Activated CD8-positive, alpha-beta T cell treated with anti-CD3 and anti-CD28 coated beads, Interleukin-2, amount 10 ng/mL, durations not matched to agents 7 days and 5 days (primary cell): Measurements from ENCODE around the gene NUBPL. TPM values are rescaled to one million over a fixed set of nuclear protein-coding genes. Genes with fewer than 3 reads are reported as not detected.
"Not testable (repeated sequence)": the region's sequence is repeated elsewhere in the genome, so short reads cannot be mapped to it uniquely, and the experiment has no call there.

Experiments
- ATAC-seq: fragments of 150-1000 bp; cut with Tn5 transposase; one replicate; pipeline ENCODE4 v1.10.0; 2021; ENCODE audit warnings: moderate library complexity
- CTCF ChIA-PET: fragments of 350-600 bp; sonication (Branson Sonifier 250); formaldehyde crosslinking; loops from one replicate; lab custom pipeline; 2021; ENCODE audit warnings: antibody characterized with exemption; lab: Charles Lee
- POLR2A ChIA-PET: fragments of 350-600 bp; sonication (Branson Sonifier 250); formaldehyde crosslinking; loops from one replicate; lab custom pipeline; 2021; ENCODE audit warnings: antibody characterized with exemption; lab: Charles Lee
- DNase-seq: peaks from one replicate; pipeline ENCODE4 v3.0.0-alpha.2; 2020
- H3K27ac Mint-ChIP-seq: one replicate; pipeline ENCODE4 v1.8.0; 2021; ENCODE audit warnings: mild to moderate bottlenecking, mixed read lengths
- H3K27me3 Mint-ChIP-seq: one replicate; pipeline ENCODE4 v1.8.0; 2021; ENCODE audit warnings: low read depth, mixed read lengths
- H3K36me3 Mint-ChIP-seq: one replicate; pipeline ENCODE4 v1.8.0; 2021; ENCODE audit warnings: low read depth, mixed read lengths
- H3K4me1 Mint-ChIP-seq: one replicate; pipeline ENCODE4 v1.8.0; 2021; ENCODE audit warnings: low read depth, mixed read lengths
- H3K4me3 Mint-ChIP-seq: one replicate; pipeline ENCODE4 v1.8.0; 2021; ENCODE audit warnings: mild to moderate bottlenecking, mixed read lengths
- H3K9me3 Mint-ChIP-seq: one replicate; pipeline ENCODE4 v1.8.0; 2022; ENCODE audit warnings: mixed read lengths; ENCODE audit not compliant: insufficient read depth
- total RNA-seq, 2 experiments: library from RNA; stranded (reverse); gene quantifications; one replicate each; pipeline ENCODE4 v1.2.3, GENCODE V29; 2021

NUBPL gene
- total RNA-seq, 2 experiments from 2014 or later: 5.8 to 8.6 TPM

- CTCF ChIA-PET: no interaction called here
- Mint-ChIP-seq H3K27me3 (no peaks in the 10 kb centered on the region), H3K27ac (no peak overlapping the region), H3K4me3 (no peak overlapping the region), H3K9me3 (no peaks in the 10 kb centered on the region), H3K4me1 (no peaks in the 10 kb centered on the region), H3K36me3 (no peaks in the 10 kb centered on the region)
- ATAC-seq: no peak
- POLR2A ChIA-PET: no interaction called here
- DNase-seq: no peak
These were observed 231.5 kb downstream of the NUBPL start for GRCh38 chr14:31792726-31793125.

GRCh38 chr14:31797946-31798345 is 236.7 kb downstream of the NUBPL start:
- POLR2A ChIA-PET, CTCF ChIA-PET, H3K27me3 Mint-ChIP-seq, H3K27ac Mint-ChIP-seq, DNase-seq, H3K36me3 Mint-ChIP-seq, H3K4me1 Mint-ChIP-seq, H3K4me3 Mint-ChIP-seq, ATAC-seq, H3K9me3 Mint-ChIP-seq: not testable (repeated sequence)

GRCh38 chr14:31802838-31803237 is 241.6 kb downstream of the NUBPL start:
- no peak for ATAC-seq
- DNase-seq: no peak
- CTCF ChIA-PET: no interaction called here
- no peaks in the 10 kb centered on the region for H3K9me3 Mint-ChIP-seq
- no peaks in the 10 kb centered on the region for H3K4me1 Mint-ChIP-seq
- POLR2A ChIA-PET: no interaction called here
- H3K36me3 Mint-ChIP-seq: no peaks in the 10 kb centered on the region
- H3K27ac Mint-ChIP-seq: no peak overlapping the region
- H3K27me3 Mint-ChIP-seq: no peaks in the 10 kb centered on the region
- H3K4me3 Mint-ChIP-seq: no peak overlapping the region

- Mint-ChIP-seq H3K4me3 (no peak overlapping the region), H3K9me3 (no peaks in the 10 kb centered on the region), H3K4me1 (no peaks in the 10 kb centered on the region), H3K27ac (no peak overlapping the region), H3K27me3 (no peaks in the 10 kb centered on the region), H3K36me3 (no peaks in the 10 kb centered on the region)
- CTCF ChIA-PET: no interaction called here
- POLR2A ChIA-PET: no interaction called here
- no peak for DNase-seq
- ATAC-seq: no peak
These were observed 245.0 kb downstream of the NUBPL start for GRCh38 chr14:31806249-31806648.

- CTCF ChIA-PET, ATAC-seq: not testable (repeated sequence)
- peaks cover 14% of the 10 kb centered on the region for H3K9me3 Mint-ChIP-seq
These were observed 250.8 kb downstream of the NUBPL start for GRCh38 chr14:31811693-31812628.

GRCh38 chr14:31813724-31814490 is 252.7 kb downstream of the NUBPL start:
- POLR2A ChIA-PET, H3K27me3 Mint-ChIP-seq, H3K27ac Mint-ChIP-seq, H3K4me3 Mint-ChIP-seq, H3K4me1 Mint-ChIP-seq, H3K36me3 Mint-ChIP-seq, CTCF ChIA-PET, ATAC-seq, DNase-seq: not testable (repeated sequence)
- H3K9me3 Mint-ChIP-seq: peaks cover 14% of the 10 kb centered on the region

More at GRCh38 chr14:31811693-31812628, 250.8 kb downstream of the NUBPL start:
- H3K36me3 Mint-ChIP-seq, POLR2A ChIA-PET, H3K27me3 Mint-ChIP-seq, DNase-seq, H3K27ac Mint-ChIP-seq, H3K4me3 Mint-ChIP-seq, H3K4me1 Mint-ChIP-seq: not testable (repeated sequence)

GRCh38 chr14:31819281-31819680 is 258.1 kb downstream of the NUBPL start:
- Mint-ChIP-seq H3K4me1 (no peaks in the 10 kb centered on the region), H3K9me3 (peaks cover 6% of the 10 kb centered on the region), H3K27me3 (no peaks in the 10 kb centered on the region), H3K36me3 (no peaks in the 10 kb centered on the region), H3K4me3 (no peak overlapping the region), H3K27ac (no peak overlapping the region)
- CTCF ChIA-PET: no interaction called here
- POLR2A ChIA-PET: no interaction called here
- ATAC-seq: no peak
- no peak for DNase-seq

GRCh38 chr14:31825459-31825858 is 264.3 kb downstream of the NUBPL start:
- no peak for ATAC-seq
- no peaks in the 10 kb centered on the region for H3K9me3 Mint-ChIP-seq
- CTCF ChIA-PET: no interaction called here
- no peaks in the 10 kb centered on the region for H3K4me1 Mint-ChIP-seq
- DNase-seq: no peak
- no peak overlapping the region for H3K27ac Mint-ChIP-seq
- H3K4me3 Mint-ChIP-seq: no peak overlapping the region
- H3K36me3 Mint-ChIP-seq: no peaks in the 10 kb centered on the region
- H3K27me3 Mint-ChIP-seq: no peaks in the 10 kb centered on the region
- POLR2A ChIA-PET: no interaction called here

- no peak for DNase-seq
- Mint-ChIP-seq H3K9me3 (no peaks in the 10 kb centered on the region), H3K36me3 (no peaks in the 10 kb centered on the region), H3K27me3 (no peaks in the 10 kb centered on the region), H3K4me1 (no peaks in the 10 kb centered on the region), H3K4me3 (no peak overlapping the region), H3K27ac (no peak overlapping the region)
- POLR2A ChIA-PET: no interaction called here
- CTCF ChIA-PET: no interaction called here
- no peak for ATAC-seq
These were observed 266.1 kb downstream of the NUBPL start for GRCh38 chr14:31827325-31827724.

GRCh38 chr14:31828946-31829868 is 268.0 kb downstream of the NUBPL start:
- ATAC-seq (no peak), DNase-seq (no peak)
- no peaks in the 10 kb centered on the region for H3K9me3 Mint-ChIP-seq
- no peak overlapping the region for H3K4me3 Mint-ChIP-seq
- H3K36me3 Mint-ChIP-seq: no peaks in the 10 kb centered on the region
- POLR2A ChIA-PET: interaction anchor here (0.5 kb wide), 1 partner anchor 36 kb away, joined by 3 read pairs; no protein-coding TSS in a partner anchor
- no peaks in the 10 kb centered on the region for H3K27me3 Mint-ChIP-seq
- no peaks in the 10 kb centered on the region for H3K4me1 Mint-ChIP-seq
- CTCF ChIA-PET: no interaction called here
- no peak overlapping the region for H3K27ac Mint-ChIP-seq

- ATAC-seq: no peak
- Mint-ChIP-seq H3K27me3 (no peaks in the 10 kb centered on the region), H3K4me3 (no peak overlapping the region), H3K4me1 (no peaks in the 10 kb centered on the region), H3K27ac (no peak overlapping the region), H3K9me3 (no peaks in the 10 kb centered on the region), H3K36me3 (no peaks in the 10 kb centered on the region)
- no peak for DNase-seq
- POLR2A ChIA-PET: no interaction called here
- CTCF ChIA-PET: no interaction called here
These were observed 273.4 kb downstream of the NUBPL start for GRCh38 chr14:31834616-31835015.
